GM18907 (cell line): ENCODE data around the gene LRRC58.

Experiments used
- ATAC-seq: cut with Tn5 transposase; IDR thresholded peaks from one replicate; pipeline ENCODE4 v1.9.1; 2021; ENCODE audit warnings: mild to moderate bottlenecking, moderate library complexity; ENCODE audit not compliant: unreplicated experiment

The LRRC58 gene

DNA sequence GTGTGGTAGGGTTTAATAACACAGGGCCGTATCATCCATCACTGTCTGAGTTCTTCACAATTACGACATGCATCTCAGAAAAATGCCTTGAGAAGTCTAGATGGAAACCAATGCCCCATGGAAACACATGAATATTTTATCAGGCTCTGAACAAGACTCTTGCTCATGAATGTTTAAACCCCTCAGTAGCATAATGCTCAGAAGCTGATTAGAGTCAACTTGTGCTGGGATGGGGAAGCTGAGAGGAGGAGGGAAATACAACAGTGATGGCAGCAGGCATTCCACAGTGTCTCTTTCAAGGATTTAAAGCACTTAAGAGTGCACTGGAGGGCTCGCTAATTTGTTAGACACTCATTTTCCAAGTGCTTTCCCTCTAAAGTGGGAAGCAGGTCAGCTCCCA, 67.9 kb downstream of the LRRC58 start:
- ATAC-seq = no peak

DNA sequence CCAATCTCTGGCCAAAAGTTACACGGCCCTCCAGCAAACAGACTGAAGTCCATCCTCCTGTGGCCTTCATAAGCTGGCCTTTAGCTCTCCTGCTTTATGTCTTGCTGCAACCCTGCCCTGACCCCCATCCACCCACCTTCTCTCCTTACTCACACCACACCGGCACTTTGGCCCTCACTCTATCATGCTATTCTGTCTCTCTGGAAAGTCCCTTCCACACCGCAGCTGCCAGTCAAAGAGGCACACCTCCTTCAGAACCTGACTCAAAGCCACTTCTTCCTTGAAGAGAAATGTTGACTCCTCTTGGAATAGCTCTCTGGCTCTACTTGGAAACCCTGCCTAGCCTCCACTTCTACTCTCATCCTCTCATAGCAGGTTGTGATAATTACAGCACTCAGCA, 68.6 kb downstream of the LRRC58 start:
- ATAC-seq = no peak

DNA sequence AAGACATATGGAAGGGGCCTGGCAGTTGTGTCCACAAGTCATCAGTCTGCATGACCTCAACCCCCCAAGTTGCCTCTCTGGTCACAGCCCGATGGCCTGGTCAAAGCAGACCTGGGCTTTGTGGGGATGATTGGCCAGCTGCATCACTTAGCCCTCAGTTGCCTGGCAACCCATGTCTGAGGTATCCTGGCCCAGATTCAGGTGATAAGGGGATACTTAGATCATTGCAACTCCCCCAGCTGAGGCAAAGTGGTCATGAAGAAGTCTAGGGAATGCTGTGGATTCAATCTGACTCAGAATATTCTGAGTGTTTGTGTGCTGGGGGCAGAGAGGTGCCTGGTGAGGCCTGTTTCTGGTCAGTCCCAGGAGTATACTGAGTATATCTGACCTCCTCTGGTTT, 69.1 kb downstream of the LRRC58 start:
- no peak for ATAC-seq

DNA sequence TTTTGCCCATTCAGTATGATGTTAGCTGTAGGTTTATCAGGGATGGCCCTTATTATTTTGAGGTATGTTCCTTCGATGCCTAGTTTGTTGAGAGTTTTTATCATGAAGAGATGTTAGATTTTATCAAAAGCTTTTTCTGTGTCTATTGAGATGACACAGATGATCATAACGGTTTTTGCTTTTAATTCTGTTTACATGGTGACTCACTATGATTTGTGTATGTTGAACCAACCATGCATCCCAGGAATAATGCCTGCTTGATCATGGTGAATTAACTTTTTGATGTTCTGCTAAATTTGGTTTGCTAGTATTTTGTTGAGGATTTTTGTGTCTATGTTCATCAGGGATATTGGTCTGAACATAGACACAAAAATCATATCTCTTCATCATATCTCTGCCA, 72.4 kb downstream of the LRRC58 start:
- no peak for ATAC-seq

DNA sequence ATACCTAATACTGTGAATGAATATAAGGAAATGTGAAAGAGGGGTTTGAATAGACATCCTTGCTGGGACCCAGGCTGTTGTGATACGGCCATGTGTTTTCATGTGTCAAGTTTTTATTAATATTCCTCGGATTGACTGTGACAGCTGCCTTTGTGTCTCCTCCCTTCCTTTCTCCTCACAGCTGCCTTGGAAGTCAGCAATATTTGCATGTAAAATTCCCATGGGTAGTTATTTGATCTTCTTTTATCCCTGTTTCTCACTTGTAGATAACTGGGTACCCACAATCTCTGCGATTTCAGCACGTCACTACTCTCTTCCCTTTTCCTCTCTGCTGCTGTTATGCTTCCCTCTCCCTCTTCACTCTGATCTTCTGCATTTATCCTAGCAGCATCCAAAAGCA, 73.5 kb downstream of the LRRC58 start:
- ATAC-seq = no peak

DNA sequence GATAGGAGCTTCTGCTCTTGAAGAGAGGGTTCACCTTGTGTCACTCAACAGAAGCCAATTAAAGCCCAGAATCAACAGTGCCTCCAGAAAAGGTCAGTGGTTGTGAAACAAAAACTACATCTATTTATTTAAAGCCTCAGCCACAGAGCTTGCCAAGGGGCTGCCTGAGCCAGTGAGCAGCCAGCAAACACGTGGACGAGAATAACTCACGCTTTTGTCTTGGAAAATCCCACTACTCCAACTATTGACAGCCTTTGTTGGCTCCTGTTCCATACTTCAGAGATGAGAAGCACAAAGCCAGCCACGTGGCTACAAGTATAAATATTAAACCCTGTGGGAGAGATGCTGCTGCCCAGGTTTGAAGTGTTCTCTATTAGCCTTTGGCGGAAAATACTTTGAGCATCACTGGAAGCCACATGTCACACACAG, 74.4 kb downstream of the LRRC58 start:
- ATAC-seq = no peak
